HG02840 (cell line): ENCODE data around the gene LAMC1.
A peak's percentile ranks its signal among the peaks of the same experiment; 100 is the strongest.

Experiments
- ATAC-seq: cut with Tn5 transposase; IDR thresholded peaks from one replicate; pipeline ENCODE4 v1.9.1; 2021; ENCODE audit warnings: mild to moderate bottlenecking, moderate library complexity, moderate number of reproducible peaks; ENCODE audit not compliant: unreplicated experiment, low FRiP score

The LAMC1 gene

DNA sequence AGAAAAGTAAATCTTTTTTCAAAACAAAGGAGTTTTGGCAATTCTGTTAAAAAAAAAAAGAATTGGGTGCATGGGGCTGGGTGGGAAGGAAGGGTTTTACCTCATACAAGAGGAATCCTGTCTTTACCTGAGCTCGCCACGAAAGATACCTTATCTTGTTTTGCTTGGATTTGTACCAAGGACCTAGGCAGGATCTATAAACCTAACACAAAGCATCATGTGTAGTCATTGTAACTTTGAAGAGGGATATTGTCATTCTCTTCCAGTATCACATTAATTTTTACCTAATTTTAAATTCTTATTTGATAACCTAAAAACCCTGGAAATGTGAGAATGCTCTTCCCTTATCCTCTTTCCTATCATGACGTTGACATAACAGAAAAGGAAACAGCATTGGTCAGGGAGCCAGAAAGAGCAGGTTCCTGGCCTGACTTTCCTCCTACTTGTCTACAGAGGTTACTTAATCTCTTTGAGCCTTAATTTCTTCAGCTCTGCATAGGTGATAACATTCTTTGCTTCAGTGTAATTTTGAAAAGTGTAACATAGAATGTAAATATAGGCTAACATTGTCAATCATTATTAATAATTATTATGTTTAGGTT is 4.0 kb upstream of the LAMC1 start:
- ATAC-seq, result no peak

DNA sequence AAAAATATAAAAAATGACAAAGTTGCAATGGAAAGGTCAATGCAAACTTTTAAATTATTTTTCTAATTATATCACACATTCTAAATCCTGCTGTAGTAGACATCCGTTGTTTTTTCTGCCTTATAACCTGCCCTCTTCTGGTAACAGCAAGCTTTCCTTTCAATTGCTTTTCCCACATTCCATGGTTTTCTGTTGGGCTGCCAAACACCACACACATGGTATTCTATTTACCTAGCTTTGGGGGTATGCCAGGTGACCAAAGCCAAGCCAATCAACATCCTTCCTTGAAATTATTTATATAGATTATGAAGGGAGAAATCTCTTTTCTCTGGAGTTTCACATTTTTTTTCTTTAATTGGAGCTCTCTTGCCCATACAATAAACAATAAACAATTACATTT is 3.4 kb upstream of the LAMC1 start:
- ATAC-seq, result no peak

DNA sequence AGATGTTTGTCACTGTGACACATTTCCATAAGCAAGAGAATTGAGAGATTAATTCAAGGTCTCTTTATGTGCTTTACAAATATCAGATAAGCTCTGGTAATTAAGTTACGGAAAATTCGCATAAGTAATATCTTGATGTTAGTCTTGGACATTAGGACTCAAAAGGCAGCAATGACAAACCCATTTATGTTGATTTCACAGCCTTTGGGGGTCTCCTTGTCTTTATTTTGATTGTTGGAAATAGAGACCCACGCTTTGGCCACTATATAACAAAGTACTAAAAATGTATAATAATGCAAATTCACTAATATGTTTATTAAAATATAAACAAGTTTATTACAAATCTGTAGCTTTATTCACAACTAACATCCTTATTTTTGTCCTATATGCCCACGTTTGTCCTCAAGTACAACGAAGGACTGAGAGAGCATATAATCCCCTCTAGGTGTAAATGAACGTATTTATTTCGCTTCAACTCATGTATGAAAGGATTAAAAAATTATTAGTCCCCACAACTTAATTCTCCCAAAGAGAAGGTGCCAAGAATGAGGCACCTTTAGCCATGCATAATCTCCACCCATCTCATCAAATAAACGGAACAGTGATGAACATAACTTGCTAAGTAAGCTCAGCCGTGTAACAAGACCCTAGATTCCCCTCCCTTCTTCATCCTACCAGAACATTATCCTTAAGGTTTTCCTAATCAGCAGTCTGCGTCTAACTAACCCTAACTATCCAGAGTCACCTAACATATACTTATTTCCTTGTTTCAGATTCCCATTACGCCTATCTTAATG is 1.6 kb upstream of the LAMC1 start:
- ATAC-seq, result no peak

DNA sequence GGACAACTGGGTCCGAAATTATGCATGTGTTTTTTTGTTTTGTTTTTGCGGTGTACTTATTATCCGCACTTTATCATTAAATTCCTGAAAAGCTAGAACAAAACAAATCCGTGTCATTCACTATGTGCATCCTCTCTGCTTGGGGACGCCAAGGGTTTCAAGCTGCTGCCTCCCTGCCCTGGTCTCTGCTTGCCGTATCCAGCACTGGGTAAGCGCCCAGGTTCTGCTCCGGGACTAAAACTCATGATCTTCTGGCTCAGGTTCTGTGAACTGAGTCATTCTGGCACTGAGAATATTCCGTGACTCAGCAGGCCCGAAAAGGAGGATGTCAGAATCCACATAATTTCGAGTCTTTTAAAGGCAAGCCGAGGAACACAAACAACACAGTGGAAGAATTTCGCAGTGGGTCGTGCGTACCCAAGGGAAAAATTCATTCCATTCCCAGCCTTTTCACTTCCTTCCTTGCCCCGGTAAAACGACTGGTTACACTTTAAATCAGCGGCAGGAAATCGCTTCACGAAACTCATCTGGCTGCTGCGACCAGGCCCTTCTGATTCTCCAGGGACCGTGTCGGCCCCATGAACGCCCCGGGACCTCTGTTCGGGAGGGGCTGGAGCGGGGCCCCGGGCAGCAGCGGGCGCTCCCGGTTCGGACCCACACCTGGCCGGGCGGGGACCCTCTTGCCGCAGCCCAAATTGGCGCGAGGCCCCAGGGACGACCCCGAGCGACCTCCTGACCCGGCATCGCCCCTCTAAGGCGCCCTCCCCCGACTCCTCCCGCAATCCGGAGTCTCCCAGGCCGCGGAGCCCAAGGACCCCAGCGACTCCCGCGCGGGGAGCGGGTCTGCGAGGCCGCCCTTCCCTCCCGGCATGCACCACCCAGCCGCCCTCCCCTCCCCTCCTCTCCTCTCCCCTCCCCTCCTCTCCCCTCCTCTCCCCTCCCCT is 746 bp upstream of the LAMC1 start:
- peak; percentile 41 for ATAC-seq

DNA sequence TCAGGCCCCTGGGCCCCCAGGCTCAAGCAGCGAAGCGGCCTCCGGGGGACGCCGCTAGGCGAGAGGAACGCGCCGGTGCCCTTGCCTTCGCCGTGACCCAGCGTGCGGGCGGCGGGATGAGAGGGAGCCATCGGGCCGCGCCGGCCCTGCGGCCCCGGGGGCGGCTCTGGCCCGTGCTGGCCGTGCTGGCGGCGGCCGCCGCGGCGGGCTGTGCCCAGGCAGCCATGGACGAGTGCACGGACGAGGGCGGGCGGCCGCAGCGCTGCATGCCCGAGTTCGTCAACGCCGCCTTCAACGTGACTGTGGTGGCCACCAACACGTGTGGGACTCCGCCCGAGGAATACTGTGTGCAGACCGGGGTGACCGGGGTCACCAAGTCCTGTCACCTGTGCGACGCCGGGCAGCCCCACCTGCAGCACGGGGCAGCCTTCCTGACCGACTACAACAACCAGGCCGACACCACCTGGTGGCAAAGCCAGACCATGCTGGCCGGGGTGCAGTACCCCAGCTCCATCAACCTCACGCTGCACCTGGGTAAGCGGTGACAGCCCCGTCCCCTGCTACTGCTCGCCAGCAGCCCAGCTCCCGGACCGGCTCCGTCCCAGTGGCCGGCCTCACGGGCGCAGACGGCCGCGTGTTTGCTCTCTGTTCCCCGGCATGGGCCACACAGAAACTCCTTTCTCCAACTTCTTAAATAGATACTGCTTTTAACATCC is 539 bp downstream of the LAMC1 start:
- ATAC-seq, result peak; percentile 53

DNA sequence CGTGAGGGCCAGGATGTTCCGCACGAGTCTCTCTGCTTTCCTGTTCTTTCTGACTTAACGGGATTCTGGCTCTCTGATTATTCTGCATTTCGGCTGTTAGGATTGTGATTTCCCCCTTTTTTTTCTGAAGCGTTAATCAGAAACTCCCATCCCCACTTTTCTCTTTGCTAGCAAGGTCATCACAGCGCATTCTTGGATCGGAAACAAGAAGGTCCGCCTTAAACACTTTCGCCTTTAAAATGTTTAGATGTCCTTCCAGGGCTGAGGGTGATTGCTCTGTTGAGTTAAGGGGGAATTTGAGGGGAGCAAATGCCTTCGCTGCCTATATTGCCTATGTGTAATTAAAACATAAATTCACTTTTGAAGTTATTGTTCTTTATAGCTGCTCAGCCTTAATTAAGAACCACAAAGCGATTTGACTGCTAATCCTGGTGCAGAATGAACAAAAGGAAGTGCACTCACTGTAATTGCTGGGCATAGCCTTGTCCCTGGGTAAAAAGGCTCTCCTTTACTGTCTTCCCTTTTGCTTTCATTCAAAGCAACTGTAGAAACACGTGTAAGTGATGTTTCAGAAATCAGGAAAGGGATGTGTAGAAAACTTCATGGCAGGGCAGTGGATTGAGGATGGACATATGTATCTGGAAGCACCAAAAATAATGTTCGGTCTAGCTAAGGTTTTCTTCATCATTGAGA is 1.2 kb downstream of the LAMC1 start:
- no peak for ATAC-seq

DNA sequence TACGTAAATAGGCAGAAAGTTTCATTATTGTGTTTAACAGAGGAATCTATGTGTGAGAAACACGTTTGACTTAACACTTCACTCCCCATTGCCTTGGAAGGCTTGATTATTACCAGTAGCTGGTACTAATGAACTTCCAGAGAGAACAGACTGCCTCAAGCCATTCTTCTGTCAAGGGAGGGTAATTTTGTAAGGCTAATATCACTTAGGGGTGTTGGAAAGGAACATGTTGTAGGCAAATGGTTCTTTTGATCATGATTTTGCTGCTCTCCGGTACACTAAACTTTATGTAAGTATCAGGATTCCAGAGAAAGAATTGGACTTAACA is 1.8 kb downstream of the LAMC1 start:
- ATAC-seq, result no peak

DNA sequence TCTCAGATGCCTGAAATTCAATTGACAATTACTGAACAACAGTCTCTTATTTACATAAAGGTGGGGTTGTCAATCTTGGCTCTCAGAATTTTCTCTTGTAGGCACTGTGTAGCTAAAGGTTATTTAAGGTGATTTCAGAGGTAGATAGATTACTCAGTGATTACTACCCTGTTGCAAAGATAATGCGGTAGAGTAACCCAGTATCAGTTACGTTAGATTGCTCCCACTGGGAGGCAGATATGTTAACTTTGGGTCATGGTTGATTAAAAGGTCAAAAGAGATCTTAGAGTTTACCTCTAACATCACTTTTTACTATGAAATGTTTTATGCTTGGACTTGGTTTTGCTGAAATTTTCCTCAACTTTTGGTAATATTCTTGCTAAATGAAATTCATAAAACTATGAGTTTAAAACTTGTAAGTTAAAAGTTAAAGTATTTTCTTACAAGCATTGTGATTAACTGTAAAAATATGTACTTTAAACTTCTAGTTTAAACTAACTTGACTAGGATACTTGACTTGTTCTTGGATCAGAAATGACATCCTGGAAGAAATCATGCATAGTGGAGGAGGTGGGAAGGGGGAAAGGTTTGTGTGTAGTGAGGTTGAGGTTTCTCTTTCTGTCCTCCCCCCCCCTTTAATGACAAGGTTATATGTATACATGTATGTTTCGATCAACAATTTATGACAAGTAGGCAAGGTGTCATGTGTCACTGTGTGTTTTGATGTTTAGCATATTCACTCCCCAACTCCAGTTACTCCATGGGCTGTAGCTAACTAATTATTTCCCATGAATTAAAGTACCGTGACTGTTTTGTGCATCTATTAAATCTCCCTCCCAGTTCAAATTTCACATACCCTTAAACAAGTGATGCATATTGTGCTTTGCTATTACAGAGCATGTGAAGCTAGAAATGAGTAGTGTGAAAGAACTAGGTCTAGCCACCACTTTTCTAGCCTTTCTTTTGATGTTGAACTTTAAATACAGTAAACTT is 2.9 kb downstream of the LAMC1 start:
- ATAC-seq, result no peak

DNA sequence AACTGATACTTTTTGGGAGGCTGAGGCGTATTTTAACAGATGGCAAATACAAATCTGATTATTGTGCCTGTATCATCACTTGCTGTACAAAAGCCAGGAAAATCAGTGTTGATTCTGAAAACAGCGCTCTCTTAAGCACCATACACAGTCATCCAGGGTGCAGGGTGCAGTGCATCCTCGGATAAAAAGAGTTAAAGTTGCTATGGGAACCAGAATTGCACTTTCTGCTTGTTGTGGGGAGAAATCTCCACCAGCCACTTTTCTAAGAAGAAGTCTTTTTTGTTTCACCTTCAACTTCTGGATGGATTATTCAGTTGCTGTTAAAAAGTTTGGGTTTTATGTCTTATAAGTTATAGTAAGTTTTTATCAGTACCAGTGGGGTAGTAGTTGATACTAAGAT is 3.8 kb downstream of the LAMC1 start:
- no peak for ATAC-seq

DNA sequence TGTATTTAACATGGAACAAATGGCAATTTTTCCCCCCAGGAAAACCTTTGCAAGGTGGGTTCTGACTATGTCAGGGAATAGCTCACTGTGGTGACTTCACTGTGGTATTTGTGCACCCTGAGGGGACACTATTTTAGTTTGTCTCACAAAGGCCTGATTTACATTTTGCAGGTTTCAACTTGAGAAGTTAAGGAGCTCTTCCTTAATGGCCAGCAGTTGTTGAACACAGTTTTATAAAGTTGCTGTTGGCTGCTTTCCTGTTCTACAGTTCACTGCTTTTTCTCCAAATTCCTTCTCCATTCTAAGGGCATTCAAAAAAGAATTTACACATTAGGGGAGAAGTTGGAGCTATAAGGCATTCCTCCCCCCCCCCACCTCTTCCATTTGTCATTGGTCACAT is 4.6 kb downstream of the LAMC1 start:
- ATAC-seq, result no peak

DNA sequence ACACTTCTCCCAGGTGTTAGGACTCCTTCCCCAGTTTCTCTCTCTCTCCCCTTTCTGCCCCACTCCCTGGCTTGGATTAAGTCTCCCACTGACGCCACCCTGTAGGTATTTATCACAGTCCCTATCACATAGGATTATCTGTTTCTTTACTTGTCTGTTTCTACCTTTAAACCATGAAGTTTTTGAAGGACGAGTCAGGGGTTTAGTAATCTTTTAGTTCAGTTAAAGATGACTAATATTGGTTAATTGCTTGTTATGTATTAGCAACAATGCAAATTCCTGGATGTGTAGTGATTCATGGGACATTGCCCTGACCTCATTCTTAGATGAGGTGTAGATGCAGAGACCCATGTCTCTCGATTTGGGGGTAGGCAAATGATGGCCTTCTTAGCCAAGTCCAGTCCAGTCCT is 6.4 kb downstream of the LAMC1 start:
- no peak for ATAC-seq

DNA sequence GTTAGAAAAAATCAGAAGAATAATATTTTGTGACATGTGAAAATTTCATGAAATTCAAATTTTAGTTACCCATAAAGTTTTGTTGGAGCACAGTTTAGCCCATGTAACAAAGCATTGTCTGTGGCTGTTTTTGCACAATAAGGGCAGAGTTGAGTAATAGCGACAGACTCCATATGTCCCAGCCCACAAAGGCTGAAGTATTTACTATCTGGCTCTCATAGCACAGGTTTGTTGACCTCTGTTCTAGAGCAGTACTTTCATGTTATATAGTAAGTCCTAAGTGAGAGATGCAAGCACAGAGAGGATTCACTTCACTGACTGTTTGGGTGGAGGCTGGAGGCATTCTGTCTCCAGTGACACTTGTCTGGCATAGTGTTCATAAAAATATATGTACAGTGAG is 6.8 kb downstream of the LAMC1 start:
- no peak for ATAC-seq

DNA sequence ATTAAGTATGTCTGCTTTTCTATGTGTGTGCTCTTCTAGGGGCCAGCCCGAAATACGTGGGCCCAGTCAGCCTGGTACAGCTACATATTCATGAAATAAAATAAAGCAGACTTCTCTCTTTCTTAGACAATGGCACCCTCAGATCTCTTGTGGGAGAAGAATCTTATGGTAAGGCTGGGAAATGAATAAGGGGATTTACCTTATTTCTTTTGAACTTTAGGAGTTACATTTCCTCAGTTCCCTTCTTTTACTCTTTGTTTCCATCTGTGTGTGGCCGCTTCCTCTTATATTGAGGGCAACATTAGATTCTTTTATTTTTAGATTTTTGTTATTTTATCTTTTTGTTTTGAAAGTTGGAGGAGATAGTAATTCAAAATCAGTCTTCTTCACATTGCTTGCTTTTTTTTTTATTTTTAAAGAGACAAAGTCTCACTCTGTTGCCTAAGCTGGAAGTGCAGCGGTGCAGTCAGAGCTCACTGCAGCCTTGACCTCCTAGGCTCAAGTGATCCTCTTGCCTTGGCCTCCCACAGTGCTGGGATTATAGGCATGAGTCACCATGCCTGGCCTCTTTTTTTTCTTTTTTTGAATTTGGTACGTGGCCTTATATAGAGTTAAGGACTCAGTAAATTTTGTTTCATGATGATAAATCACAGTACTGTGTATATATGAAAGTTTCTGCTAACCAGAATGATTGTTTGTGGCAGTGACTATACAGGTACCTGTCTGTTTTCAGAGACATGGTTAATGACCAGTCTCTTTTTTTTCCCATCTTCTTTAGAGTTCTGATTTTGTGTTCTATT is 9.1 kb downstream of the LAMC1 start:
- ATAC-seq, result no peak

DNA sequence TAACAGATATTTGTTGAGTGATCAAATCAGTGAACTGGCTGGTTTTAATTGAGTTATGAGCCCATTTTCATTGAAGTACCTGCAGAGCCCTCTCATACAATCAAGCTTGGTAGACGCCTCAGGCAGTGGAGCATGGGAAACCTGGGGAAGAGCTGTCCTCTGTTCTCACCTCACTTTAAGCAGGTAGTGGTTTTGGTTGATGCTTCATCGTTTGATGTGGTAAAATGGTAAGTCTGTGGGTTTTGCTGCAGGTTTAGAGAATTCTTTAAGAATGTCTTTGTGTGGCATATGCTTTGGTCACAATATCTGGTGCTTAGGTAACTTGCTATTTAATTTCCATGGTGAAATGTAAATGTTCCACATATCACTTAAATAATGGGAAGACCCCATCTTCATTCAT is 10.0 kb downstream of the LAMC1 start:
- ATAC-seq, result no peak

DNA sequence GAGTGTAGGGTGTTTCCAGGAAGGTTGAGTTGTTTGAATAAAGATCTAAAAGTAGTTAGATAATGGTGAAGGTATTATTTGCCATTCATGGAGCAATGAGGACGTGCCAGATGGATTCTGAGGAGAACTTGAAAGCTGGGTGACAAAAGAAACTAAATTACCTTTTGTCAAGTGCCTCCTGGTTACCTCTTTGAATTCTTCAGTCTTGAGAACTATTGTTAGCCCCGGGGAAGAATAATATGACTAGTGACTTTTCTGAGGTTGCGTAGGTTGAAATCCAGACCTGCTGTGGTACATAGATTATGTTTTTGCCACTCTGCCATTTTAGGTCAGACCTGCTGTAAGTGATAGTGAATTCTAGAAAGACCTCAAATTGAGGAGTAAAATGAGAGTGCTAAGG is 11.5 kb downstream of the LAMC1 start:
- ATAC-seq, result no peak

DNA sequence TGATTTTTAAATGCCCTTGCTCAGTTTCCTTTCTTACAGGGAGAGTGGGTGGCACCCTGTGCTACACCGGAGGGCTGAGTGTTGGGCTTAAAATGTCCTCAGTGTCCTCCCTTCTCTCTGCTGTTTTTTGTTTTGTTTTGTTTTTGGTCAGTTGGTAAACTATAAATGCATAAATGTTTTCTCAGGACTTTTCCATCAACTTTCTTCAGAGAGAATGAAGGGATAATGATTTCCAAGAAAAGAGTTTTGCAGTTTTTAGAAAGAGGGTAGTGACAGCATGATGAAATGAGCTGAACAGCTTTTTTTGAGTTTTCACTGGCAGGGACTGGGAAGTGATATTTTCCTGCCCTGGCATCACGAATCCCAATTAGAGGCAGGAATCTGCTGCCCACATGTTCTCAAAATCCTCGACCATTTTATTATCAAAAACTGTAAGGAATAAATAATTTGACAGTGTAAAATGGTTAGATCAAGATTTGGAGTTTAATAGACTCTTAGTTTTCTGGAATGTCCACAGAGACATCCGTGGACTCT is 15.2 kb downstream of the LAMC1 start:
- ATAC-seq, result no peak

DNA sequence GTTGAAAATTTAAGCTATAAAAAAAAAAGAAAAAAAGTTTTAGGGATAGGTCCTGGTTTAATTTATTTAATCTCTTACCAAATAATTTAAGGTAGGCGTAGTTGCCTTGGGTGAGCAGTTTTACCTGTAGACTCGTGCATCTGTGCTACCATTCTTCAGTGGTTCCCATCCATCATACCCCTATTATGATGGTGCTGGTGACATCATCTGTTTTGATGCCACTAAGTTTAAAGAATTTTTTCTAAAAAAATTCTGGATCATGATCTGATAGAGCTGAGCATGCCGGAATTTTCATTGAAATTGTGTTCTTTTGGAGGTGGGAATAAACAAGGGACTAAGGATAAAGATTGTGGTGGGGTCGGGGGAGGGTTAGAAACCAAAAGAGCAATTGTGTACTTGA is 15.7 kb downstream of the LAMC1 start:
- ATAC-seq, result no peak

DNA sequence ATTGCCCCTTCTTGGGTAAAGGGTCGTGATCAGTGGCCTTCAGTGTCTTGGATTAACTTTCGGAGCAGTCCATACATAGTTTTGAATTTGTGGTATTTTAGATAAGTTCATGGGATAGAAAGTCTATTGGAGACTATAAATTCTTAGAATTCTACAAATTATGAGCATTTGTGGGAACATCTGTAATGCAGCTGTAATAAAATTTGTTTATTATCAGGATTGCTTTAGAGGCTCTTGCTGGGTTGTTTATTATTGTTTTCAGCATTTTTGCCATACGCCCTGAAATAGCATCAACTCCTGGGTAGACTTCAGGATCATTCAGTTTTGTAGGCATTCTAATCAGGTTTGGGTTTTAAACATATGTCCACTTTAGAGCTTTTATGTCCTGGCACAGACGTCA is 16.1 kb downstream of the LAMC1 start:
- ATAC-seq, result no peak
